Measurements from ENCODE around the gene DEPDC5.
"Not testable (repeated sequence)": the region's sequence is repeated elsewhere in the genome, so short reads cannot be mapped to it uniquely, and the experiment has no call there.

DEPDC5 gene

DNA sequence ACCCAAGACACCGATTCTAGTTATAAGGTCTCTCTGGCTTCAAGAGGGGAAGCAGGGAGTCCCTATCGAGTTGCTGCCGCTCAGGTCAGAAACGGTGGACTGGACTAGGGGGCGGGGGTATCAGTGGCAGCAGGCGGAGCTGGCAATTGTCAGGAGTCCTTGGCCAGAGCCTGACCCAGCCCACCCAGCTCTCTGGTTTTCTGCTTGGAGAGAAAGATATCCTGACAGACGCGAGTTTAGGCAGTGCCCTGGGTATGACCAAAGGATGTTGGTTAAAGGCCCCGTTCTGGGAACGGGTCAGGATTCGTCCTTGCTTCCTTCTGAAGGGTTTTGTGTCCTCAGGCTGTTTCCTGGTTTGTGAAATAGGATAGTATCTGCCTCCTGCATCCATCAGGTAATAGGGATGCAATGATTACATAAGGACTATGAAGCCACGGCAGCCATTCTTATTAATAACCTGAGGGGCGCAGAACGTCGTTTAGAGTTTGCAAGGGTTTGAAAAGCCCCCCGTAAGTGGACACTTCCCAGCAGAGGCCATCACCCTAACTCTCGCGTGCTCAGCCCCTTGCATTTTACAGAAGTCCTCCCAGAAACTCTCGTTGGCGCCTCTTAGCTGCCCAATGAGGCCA, 700 bp upstream of the DEPDC5 start:
- Histone ChIP-seq H3K27me3 (no peaks in the 10 kb centered on the region), H3K4me3 (peak overlapping the region; percentile 83 to 89), H3K36me3 (peaks cover 0 to 11% (median 0%) of the 10 kb centered on the region in 3 donors), H3K9me3 (no peaks in the 10 kb centered on the region), H3K27ac (peak overlapping the region; percentile 89 to 97), H3K4me1 (peaks cover 0 to 48% (median 41%) of the 10 kb centered on the region in 4 donors)
- intact Hi-C loops (cut with DNase I; ENCODE audit: low total_unique reads), result loop anchor here (5.0 kb wide), 1 partner anchor 91 kb away; the partner anchor contains the start of gene PISD
- peak; percentile 37 to 72 for DNase-seq
- TF ChIP-seq, protein P1, sequence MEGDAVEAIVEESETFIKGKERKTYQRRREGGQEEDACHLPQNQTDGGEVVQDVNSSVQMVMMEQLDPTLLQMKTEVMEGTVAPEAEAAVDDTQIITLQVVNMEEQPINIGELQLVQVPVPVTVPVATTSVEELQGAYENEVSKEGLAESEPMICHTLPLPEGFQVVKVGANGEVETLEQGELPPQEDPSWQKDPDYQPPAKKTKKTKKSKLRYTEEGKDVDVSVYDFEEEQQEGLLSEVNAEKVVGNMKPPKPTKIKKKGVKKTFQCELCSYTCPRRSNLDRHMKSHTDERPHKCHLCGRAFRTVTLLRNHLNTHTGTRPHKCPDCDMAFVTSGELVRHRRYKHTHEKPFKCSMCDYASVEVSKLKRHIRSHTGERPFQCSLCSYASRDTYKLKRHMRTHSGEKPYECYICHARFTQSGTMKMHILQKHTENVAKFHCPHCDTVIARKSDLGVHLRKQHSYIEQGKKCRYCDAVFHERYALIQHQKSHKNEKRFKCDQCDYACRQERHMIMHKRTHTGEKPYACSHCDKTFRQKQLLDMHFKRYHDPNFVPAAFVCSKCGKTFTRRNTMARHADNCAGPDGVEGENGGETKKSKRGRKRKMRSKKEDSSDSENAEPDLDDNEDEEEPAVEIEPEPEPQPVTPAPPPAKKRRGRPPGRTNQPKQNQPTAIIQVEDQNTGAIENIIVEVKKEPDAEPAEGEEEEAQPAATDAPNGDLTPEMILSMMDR (IDR thresholded peaks at IDR 0.05), result no peak

DNA sequence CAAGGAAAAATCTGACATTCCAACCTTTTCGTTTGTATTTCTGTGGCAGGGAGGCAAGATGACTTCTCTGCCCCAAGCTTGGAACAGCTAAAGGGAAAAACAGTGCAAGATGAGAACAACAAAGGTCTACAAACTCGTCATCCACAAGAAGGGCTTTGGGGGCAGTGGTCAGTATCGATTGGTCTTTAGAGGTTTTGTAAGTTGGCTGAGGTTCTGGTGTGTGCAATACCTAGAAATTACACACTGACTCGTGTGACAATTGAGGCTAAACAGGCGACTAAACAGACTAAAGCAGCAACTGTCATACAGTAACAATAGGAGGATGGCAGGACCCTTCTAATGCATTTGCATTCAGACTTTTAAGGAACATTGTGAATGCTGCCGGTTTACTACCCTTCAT, 994 bp downstream of the DEPDC5 start:
- Histone ChIP-seq H3K4me1 (peaks cover 0 to 34% (median 29%) of the 10 kb centered on the region in 4 donors), H3K27me3 (no peaks in the 10 kb centered on the region), H3K9me3 (no peaks in the 10 kb centered on the region), H3K36me3 (peaks cover 0 to 24% (median 10%) of the 10 kb centered on the region in 3 donors), H3K4me3 (peak overlapping the region in 1 of 2 donors; percentile 83), H3K27ac (peak overlapping the region; percentile 89 to 97)
- no peak for DNase-seq
- TF ChIP-seq, protein P1 (IDR thresholded peaks at IDR 0.05), result no peak
- intact Hi-C loops (cut with DNase I; ENCODE audit: low total_unique reads), result loop anchor here (5.0 kb wide), 1 partner anchor 93 kb away; the partner anchor contains the start of gene PISD

DNA sequence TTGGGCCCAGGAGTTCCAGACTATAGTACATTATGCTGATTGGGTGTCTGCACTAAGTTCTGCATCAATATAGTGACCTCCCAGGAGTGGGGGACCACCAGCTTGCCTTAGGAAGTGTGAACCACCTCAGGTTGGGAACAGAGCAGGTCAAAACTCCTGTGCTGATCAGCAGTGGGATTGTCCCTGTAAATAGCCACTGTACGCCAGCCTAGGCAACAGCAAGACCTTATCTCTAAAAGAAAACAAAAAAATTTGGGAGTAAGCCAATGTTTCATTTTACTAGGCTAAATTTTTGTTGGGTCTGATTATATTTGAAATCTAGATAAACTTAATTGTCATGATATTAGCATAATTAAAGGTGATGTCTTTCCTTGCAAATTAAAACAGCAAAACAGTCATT, 3.4 kb downstream of the DEPDC5 start:
- H3K27ac ChIP-seq, result no peak overlapping the region
- H3K9me3 ChIP-seq, result no peaks in the 10 kb centered on the region
- peaks cover 0 to 48% (median 28%) of the 10 kb centered on the region in 3 donors for H3K36me3 ChIP-seq
- peaks cover 0 to 25% (median 23%) of the 10 kb centered on the region in 4 donors for H3K4me1 ChIP-seq
- H3K27me3 ChIP-seq, result no peaks in the 10 kb centered on the region
- DNase-seq, result no peak
- no peak overlapping the region for H3K4me3 ChIP-seq
- TF ChIP-seq, protein P1 (IDR thresholded peaks at IDR 0.05), result no peak
- intact Hi-C loops (cut with DNase I; ENCODE audit: low total_unique reads), result no loop called here

DNA sequence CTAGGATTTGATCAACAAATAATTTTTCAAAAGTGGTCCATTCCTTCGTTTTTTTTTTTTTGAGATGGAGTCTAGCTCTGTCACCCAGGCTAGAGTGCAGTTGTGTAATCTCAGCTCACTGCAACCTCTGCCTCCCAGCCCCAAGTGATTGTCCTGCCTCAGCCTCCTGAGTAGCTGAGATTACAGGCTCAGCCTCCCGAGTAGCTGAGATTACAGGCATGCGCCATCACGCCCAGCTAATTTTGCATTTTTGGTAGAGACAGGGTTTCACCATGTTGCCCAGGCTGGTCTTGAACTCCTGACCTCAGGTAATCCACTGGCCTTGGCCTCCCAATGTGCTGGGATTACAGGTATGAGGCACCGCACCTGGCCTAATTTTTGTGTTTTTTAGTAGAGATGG, 5.0 kb downstream of the DEPDC5 start:
- DNase-seq; H3K27ac ChIP-seq; H3K4me3 ChIP-seq; H3K9me3 ChIP-seq; intact Hi-C loops (cut with DNase I; ENCODE audit: low total_unique reads); H3K27me3 ChIP-seq: not testable (repeated sequence)
- H3K4me1 ChIP-seq, result peaks cover 0 to 16% (median 12%) of the 10 kb centered on the region in 4 donors
- H3K36me3 ChIP-seq, result peaks cover 2 to 64% (median 42%) of the 10 kb centered on the region in 3 donors

DNA sequence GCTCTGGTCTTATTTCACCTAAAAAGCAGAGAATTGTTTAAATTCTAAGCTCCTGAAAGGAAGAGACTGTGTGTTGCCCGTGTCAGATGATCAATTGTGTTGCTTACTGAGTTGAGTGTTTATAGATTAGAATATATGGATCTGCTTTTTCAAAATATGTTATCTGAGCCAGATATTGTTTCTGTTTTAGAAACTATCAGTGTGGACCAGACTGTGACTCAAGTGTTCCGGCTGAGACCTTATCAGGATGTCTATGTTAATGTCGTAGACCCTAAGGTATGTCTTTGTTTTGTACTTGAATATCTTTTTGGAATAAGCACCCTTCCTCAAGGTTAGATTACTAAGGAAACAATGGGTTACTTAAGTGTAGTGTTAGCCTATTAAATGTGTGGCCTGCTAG, 11.0 kb downstream of the DEPDC5 start:
- H3K4me1 ChIP-seq, result no peaks in the 10 kb centered on the region
- intact Hi-C loops (cut with DNase I; ENCODE audit: low total_unique reads), result no loop called here
- TF ChIP-seq, protein P1 (IDR thresholded peaks at IDR 0.05), result no peak
- no peak overlapping the region for H3K4me3 ChIP-seq
- no peaks in the 10 kb centered on the region for H3K9me3 ChIP-seq
- H3K27me3 ChIP-seq, result no peaks in the 10 kb centered on the region
- DNase-seq, result no peak
- no peak overlapping the region for H3K27ac ChIP-seq
- H3K36me3 ChIP-seq, result peaks cover 45 to 100% (median 83%) of the 10 kb centered on the region in 3 donors

DNA sequence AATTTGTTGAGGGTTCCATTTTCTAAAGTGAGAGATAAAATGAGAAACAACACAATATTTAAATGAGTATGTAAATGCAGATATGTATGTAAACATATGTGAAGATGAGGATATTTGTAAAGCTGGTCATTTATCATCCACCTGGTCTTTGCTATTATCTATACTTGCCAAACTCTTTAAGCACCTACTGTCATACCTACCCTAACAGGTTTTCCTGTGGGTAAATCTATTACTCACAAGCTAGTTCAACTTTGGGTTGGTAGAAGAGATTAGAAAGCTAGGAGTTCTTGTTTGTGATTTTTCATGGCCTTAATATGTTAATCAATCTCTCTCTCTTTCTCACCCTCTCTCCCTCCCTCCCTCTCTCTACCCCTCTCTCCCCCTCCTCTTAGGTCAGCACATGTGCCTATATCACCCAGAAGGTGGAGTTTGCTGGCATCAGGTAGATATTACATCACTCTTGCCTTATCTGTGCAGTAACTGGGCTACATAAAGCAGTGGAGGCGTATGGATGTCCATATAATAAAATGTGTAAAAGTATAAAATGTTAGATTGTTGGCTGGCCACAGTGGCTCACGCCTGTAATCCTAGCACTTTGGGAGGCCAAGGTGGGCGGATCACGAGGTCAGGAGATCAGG, 14.7 kb downstream of the DEPDC5 start:
- Histone ChIP-seq H3K4me3 (no peak overlapping the region), H3K27ac (no peak overlapping the region), H3K4me1 (no peaks in the 10 kb centered on the region), H3K27me3 (no peaks in the 10 kb centered on the region), H3K36me3 (peaks cover 64 to 100% (median 84%) of the 10 kb centered on the region in 3 donors), H3K9me3 (no peaks in the 10 kb centered on the region)
- DNase-seq, result no peak
- TF ChIP-seq, protein P1 (IDR thresholded peaks at IDR 0.05), result no peak
- intact Hi-C loops (cut with DNase I; ENCODE audit: low total_unique reads), result no loop called here

Data from tibial artery (tissue), 4 donors.